Breast epithelium (tissue), 3 donors: ENCODE results near the gene HECTD4.
"Not testable (repeated sequence)": the region's sequence is repeated elsewhere in the genome, so short reads cannot be mapped to it uniquely, and the experiment has no call there.

ENCODE experiments used
- CTCF ChIP-seq, 3 donors: fragments of 450-650 bp; IDR thresholded peaks; one replicate each; pipeline ENCODE4 v1.5.1; 2016 to 2017; ENCODE audit warnings: antibody characterized with exemption in 3 of 3, mild to moderate bottlenecking in 3 of 3, moderate library complexity in 3 of 3
- POLR2A ChIP-seq: fragments of 450-650 bp; IDR thresholded peaks from one replicate; pipeline ENCODE4 v1.6.1; 2016; ENCODE audit warnings: antibody characterized with exemption, mild to moderate bottlenecking, moderate library complexity

- not testable (repeated sequence) for TF ChIP-seq CTCF (IDR thresholded peaks at IDR 0.05); POLR2A
Observed at GRCh38 chr12:112415457-112415856, 33.2 kb upstream of the HECTD4 start.
